IMR-90 (cell line): ENCODE results near the gene TMPRSS11B.

Source experiments
- POLR2A ChIP-seq: IDR thresholded peaks from 2 replicates; pipeline ENCODE4 v1.6.1; 2012; ENCODE audit warnings: mild to moderate bottlenecking, low read depth, low read length
- TF ChIP-seq, protein P1 (sequence below): conservative IDR thresholded peaks from 2 replicates; pipeline ENCODE4 v1.5.1; 2012; ENCODE audit warnings: mild to moderate bottlenecking, low read depth, low read length, improper control_type of control experiment

DNA sequence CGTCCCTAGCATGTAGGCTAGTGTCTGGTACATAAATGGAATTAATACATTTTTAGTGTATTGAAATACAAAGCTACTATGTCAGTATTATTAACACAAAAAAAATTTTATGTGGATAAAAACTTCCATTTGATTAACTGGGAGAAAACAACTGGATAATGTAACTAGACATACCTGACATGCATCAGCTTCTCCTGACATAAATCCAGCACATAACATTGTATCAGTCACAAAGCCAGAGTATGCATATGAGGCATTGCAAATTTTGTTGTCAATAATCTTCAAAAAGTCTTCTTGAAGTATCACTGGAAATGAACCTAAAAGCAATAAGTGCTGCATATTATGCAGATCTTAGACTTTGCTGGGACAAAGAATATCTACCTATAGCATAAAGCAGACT is 16.9 kb downstream of the TMPRSS11B start:
- TF ChIP-seq, protein P1, sequence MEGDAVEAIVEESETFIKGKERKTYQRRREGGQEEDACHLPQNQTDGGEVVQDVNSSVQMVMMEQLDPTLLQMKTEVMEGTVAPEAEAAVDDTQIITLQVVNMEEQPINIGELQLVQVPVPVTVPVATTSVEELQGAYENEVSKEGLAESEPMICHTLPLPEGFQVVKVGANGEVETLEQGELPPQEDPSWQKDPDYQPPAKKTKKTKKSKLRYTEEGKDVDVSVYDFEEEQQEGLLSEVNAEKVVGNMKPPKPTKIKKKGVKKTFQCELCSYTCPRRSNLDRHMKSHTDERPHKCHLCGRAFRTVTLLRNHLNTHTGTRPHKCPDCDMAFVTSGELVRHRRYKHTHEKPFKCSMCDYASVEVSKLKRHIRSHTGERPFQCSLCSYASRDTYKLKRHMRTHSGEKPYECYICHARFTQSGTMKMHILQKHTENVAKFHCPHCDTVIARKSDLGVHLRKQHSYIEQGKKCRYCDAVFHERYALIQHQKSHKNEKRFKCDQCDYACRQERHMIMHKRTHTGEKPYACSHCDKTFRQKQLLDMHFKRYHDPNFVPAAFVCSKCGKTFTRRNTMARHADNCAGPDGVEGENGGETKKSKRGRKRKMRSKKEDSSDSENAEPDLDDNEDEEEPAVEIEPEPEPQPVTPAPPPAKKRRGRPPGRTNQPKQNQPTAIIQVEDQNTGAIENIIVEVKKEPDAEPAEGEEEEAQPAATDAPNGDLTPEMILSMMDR, result no peak
- TF ChIP-seq POLR2A, result no peak
